Hindlimb muscle (tissue), 1 donor: ENCODE results near the gene ROBO2. TPM values are rescaled to one million over a fixed set of nuclear protein-coding genes. Genes with fewer than 3 reads are reported as not detected.

Experiments
- DNase-seq: peaks from one replicate; pipeline ENCODE4 v3.0.0-alpha.2; 2013
- polyA plus RNA-seq: library from polyadenylated mRNA; unstranded; fragments of 120-200 nt; gene quantifications from one replicate; pipeline ENCODE4 v1.2.1, GENCODE V29; 2013; ENCODE audit not compliant: insufficient read length

Gene ROBO2
- polyA plus RNA-seq, 1 donor = 2.9 TPM

DNA sequence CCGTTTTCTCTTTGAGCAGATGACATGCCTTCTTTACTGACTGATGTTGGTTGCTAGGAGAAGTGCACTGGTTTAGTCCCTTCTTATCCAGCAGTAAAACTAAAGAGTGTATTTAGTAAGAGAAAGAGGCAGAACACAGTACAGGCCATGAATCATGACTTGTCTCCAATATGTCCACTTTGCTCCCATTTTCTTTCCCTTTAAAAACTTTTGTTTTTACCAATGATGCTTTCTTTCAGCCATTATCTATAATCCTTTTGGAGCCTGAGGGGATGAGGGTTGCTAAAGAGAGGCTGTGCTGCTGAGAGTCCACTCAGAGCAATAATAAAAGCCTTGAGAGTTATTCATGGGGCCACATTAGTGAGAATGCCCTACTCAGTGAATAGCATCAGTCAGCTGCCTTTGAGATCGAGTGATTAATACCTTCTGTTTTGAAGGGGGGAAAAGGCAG lies 12.2 kb downstream of the ROBO2 start:
- no peak for DNase-seq

DNA sequence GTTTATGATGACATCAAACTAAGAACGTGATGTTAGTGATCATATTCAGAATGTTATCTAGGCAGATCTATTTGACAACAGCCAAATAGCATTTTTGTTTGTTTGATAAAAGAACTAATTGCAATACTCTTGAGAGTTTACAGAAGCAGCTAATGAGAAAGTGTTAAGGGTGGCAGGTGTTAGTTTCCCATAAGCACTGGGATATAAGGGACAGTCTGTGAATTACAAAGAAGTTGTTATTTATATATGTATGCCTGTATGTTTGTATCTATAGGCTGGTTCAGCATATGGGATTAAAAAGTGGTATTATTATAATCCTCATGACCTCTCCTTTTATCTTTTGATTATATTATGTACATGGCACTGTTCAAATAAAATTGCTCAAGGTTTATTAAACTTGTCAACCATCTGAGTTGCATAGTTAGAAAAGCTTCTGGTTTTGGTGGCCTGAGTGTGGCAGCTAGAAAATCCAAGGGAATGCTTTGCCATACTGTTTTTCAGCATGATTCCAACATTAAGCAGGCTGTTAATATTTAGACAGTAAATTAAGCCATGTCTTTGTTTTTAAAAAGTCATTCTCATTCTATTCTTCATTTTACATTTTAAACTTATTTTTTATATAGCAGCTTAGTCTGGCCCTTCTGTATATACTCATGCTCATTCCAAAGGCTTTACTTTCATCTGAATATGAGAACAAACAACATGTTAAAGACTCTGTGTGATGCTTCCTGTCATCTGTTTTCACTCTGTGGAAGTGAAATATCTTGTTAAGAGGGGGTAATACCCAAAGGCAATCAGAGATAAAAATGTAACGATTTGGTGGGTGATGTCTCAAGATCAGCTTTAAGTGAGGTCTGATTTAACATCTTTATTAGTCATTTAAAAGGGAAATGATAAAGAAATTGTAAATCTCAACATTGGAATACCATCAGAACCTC lies 13.1 kb downstream of the ROBO2 start:
- no peak for DNase-seq

DNA sequence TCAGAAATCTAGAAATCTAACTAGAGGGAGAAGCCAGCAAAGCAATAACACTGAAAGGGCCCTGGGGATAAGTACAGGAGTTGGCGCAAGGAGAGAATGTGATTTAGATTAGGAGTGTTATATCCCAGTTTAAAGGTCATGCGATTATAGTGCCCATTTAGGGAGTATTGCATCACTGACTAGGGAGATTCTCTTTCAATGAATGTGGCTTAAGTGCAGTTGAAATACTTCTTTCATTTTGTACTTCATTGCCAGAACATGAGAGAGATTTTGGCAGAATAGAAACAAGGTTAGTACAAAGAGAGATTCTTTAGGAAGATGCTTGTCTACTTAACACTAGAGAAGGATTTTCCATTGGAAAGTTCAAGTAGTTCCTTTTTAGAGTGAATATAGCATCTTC lies 13.9 kb downstream of the ROBO2 start:
- no peak for DNase-seq

DNA sequence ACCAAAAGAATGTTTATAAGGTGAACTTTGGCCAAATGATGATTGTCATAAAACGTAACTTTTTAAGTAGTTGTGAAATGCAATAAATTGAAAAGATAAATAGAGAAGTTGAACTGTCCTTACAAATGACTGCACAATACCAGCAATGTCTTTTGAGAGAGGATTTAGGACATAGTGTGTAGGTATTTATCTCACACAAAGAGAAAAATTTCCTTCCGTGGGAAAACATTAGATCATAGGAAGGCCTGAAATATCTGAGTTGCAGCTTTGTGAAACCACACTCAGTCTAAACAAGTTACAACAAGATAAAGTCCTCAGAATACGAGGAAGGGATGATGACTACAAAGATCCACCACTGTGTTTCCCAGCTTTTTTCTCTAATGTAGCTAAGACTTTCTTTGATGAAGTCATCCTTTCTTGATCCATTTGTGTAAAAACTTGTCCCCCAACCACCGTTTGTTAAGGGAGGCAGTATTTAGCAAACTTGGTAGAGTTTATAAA lies 16.0 kb downstream of the ROBO2 start:
- DNase-seq = no peak

DNA sequence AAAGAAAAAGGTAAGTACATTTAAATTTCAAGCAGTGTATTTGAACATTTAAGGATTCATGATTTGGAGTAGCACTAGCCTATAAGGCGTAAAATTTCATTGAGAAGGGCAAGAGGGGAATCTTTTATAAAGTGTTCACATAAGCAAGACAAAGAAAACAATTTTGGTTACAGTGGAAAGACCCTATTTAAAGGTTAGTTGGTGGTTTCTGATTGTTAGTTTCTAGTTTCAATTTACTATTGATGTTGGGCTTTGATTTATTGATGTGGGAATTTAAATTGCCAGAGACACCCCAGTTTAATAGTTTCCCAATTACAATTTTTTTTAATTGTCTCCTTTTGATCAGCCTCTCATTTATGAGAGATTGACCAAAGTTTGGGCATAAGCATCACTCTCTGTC lies 19.5 kb downstream of the ROBO2 start:
- no peak for DNase-seq

DNA sequence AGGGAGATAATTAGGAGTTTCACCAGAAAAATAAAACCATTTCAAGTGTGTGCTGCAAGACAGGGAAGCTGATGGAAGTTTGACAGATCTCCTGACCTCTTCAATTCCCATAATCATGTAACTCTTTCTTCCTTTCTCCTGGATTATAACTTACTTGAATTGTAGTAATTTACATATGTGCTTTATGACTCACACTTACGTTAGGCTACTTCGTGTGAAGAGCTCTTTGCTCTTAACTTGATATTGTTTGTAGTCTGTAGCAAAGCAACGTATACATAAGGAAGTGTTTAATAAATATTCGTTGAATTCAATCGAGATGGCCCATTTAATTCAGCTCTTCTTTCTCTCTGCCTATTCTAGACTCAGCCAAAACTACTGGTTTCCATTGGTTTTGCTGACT lies 23.5 kb downstream of the ROBO2 start:
- no peak for DNase-seq

DNA sequence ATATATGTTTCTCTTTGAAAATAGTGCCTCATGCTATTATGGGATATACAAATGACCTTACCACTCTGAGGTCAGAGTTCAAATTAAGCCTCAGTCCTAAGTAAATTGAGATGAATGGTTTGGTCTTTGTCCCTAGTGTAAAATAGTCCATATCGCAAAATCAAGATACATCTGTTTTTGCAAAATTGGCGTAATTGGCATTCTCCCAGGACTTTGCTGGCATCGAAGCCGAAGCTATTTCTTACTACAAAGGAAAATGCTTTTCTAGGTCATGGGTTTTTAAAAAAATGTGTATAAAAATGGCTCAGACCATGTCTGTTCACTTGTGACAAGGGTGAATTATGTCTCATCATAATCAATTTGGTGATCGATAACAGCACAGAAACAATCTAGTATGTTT lies 25.9 kb downstream of the ROBO2 start:
- no peak for DNase-seq

DNA sequence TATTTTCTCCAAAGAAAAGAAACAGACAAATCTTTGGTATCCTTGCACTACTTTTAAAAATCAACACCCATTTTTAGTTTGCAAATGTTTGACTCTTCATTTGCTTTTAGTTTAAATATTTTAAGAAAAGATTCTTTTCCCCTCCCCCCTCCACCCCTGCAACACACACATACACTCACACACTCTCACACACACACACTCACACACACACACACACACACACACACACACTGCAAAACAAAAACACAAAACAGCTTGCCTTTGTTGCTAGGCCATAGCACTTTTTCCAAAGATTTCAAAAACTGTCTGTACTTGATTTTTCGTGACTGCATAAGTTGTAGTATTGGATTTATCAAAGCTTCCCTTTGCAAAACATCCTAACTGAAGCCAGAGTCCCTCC lies 26.9 kb downstream of the ROBO2 start:
- no peak for DNase-seq

DNA sequence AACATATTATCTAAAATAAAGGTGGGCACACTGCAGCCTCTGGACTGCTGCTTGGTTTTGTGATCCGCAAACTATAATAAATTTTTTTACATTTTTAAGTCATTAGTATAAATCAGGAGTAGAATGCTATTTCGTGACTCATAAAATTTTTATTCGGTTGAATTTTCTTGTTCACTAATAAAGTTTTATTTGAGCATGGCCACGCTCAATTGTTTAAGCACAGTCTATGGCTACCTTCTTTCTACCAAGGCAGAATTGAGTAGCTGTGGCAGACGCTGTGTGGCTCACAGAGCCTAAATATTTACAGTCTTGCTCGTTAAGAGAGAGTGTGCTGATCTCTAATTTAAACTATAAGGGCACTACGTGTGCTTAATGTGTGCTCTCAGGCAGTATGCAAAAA lies 28.9 kb downstream of the ROBO2 start:
- no peak for DNase-seq

DNA sequence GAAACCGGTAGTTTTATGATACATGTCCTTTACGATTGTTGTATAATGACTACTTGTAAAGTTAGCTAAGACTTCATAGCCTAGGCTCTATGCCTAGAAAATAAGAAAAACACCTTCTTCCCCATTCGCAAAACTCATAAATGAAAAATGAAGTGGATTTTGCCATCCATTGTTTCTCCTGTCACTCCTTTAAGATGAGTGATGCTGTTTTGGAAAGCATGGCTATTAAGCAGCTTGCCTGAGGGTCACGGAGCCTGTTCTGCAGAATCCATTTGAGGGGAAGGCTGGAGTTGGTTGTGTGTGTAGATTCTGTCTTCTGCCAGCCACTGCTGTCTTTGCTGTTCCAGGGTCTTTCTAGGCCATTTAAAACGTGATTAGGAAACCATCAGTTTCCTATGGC lies 31.5 kb downstream of the ROBO2 start:
- no peak for DNase-seq

DNA sequence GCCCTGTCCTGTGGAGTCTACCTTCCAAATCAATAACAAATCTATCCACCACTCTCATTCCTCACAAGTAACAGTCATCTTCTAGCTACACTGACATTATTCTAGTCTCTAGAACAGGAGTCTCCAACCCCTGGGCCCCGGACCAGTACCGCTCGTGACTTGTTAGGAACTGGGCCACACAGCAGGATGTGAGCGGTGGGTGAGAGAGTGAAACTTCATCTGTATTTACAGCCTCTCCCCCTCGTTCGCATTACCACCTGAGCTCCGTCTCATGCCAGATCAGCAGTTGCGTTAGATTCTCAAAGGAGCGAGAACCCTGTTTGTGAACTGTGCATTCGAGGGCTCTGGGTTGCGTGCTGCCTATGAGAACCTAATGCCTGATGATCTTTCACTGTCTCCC lies 31.9 kb downstream of the ROBO2 start:
- DNase-seq = no peak

DNA sequence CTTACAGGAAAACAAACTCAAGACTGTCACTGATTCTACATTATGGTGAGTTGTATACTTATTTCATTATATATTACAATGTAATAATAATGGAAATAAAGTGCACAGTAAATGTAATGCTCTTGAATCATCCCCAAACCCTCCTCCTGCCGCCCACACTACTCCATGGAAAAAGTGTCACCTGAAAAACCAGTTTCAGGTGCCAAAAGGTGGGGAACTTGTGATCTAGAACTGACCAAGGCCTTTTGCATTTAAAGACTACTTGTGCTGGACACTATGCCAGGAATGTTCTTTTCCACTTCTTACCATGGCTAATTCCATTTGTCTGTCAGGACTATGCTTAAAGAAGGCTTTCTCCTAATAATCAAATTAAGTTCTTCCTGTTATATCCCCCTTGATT lies 32.3 kb downstream of the ROBO2 start:
- no peak for DNase-seq

DNA sequence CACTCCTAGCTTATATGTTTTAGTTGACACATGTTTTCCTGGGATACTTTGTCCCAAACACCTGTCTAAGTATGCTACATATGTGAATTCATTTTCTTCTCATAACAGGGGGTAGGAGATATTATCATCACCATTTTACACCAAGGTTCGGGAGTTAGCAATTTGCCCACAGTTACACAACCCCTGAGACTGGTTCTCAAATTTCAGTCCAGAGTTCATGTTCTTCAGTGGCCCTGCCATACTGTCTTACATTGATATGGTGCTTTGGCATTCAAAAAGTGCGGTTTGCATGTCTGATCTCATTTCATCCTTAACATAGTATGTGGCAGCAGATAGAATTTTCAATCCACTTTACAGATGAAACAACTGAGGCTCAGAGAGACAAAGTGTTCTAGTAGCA lies 38.4 kb downstream of the ROBO2 start:
- DNase-seq = no peak

DNA sequence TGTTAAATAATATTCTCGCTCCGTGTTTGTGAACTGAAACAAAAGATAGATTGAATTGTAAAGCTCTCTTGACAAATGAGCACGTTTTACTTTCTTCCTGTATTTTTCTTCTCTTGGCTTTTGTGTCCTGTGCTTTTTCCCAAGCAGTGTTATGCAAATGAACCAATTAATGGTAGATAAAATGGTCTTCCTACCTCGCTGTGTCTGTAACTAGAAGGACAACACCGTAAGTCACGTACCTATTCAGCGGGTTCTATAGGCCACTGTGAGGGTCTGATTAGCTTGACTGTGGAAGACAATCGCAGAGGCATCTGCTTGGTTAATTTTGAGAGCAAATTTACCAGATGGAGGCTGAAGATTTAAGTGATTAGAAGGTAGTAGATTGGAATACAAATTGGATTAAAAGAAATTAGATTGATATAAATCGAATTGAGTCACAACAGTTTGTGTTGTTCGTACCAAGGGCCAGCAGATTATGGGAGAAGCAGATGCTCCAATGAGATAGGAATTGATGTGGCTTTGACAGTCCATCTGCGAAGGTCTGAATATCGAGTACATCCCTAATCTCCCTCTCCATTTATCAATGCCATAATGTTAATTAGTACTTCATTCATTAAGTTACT lies 40.2 kb downstream of the ROBO2 start:
- DNase-seq = no peak

DNA sequence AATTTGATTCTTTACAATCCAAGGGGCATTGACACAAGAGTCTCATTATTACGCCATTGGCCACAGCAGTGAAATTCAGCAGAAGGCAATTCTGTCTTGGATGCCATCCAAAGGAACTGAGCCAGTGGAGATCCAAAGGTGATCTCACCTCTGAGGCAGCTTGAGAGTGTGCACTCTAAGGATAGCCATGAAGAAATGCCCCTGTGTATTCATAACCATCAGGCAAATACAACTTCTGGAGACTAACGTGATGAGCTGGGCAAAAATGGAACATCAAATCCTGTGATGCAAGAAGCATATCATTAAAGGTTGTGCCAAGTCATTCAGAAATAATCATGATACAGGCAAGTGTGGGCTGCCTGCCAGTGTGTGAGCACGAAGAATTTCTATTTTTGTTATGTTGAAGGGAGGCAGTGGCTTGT lies 41.4 kb downstream of the ROBO2 start:
- no peak for DNase-seq

DNA sequence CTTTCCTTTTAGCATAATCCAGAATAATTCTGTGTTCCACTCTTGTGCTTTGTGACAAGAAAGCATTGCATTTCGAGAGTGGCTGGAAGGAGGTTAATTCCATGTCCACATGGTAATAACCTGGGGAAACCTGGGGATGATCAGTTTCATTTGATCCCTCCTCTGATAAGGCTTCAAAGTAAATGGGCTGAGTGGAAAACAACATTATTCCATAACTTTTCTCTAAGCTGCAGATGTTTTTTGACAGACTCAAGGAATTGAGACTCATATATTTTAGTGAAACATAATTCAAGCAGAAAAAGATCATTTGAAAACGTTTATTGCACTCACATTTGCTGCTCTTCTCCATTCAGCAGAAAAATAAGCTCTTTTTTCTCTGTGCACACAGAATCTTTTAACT lies 44.6 kb downstream of the ROBO2 start:
- DNase-seq = no peak

DNA sequence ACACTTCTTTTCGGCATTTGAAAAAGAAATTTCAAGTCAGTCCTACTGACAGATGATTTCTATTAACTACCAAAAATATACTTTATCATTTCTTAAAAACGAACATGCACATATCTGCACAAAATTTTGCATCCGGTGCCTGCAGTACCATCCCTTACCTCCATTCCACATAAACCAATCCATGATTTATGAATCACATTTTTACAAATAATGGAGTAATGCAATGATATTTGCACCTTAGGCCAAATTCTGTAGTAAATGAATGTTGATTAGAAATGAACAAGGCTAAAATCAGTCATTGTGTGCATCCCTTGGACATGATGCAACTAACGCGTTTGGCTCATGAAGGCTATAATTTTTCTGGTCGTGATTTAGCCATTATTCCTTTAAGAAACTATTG lies 46.5 kb downstream of the ROBO2 start:
- DNase-seq = no peak

DNA sequence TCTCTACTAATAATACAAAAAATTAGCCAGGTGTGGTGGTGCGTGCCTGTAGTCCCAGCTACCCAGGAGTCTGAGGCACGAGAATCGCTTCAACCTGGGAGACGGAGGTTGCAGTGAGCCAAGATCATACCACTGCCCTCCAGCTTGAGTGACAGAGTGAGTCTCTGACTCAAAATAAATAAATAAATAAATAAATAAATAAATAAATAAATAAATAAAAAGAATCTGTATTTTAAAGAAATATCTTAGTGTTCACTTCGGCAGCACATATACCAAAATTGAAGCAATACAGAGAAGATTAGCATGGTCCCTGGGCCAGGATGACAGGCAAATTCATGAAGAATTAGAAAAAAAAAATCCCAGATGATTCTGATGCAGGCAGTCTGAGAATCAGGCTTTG lies 51.9 kb downstream of the ROBO2 start:
- DNase-seq = no peak

DNA sequence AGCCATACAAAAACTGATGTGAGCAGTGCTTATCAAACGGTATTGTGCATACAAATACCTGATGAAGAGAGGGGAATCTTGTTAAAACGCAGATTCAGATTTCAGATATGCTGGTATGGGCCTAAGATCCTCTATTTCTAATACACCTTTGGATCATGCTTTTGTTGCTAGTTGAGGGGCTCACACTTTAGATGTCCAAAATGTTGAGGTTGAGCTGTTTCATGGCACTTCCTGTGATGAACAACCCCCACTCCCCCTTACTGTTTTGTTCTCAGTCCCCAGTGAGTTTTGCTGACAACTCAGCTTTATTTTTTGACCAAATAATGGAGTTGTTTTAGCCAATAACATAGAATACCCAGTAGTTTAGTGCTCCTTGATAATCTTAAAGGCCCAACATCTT lies 53.2 kb downstream of the ROBO2 start:
- DNase-seq = no peak

DNA sequence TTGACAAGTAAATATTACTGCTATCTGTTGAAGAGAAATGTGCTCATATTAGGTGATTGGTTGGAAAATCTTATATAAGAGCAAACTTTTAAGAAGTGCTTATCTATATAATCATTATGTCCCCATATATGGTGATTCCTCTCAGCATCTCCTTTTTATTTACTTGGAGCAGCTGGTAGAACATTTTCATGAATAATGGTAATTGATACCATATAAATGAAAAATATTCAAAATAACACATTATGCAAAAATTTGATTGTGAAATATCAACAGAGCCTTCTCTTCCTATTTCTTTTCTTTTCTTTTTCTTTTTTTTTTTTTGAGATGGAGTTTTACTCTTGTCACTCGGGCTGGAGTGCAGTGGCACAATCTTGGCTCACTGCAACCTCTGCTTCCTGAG lies 56.2 kb downstream of the ROBO2 start:
- DNase-seq = no peak

DNA sequence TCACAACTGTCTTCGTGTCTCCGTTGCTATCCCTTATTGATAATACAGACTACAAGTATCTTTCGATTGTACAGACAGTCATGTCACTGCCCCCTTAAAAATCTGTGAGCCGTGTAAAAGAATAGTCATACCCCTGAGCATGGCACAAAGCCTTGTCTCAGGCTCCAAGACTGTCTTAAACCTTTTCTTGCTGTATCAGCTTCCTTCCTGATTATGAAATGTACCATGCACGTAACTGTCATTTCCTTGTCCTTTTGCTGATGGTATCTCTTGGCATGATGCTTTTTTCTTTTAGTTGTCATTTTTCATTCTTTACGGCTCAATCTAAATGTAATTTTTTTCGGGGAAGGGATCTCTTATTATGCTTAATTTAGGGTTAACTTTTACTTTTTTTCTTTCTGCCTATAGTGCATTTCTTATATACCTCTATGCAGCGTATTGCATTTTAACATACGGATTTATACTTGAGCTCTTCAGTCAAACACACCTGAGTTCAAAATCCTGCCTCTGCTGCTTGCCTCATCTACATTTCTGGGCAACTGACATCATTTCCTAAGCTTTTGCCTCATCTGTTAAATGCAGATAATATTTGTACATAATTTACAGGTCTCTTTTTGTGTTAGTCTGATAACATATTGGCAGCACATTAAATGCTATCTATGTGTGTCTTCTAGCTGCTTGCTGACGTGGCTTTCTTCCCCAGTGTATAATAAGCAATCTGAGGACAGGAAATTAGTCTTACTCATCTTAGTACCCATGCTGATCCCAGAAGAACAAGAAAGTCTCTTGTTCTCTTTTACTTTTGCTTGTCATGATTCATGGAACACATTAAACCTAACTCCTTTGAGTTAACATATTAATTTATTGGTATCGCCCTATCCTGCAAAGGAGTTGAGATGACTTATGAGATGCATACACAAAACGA lies 57.3 kb downstream of the ROBO2 start:
- DNase-seq = no peak

DNA sequence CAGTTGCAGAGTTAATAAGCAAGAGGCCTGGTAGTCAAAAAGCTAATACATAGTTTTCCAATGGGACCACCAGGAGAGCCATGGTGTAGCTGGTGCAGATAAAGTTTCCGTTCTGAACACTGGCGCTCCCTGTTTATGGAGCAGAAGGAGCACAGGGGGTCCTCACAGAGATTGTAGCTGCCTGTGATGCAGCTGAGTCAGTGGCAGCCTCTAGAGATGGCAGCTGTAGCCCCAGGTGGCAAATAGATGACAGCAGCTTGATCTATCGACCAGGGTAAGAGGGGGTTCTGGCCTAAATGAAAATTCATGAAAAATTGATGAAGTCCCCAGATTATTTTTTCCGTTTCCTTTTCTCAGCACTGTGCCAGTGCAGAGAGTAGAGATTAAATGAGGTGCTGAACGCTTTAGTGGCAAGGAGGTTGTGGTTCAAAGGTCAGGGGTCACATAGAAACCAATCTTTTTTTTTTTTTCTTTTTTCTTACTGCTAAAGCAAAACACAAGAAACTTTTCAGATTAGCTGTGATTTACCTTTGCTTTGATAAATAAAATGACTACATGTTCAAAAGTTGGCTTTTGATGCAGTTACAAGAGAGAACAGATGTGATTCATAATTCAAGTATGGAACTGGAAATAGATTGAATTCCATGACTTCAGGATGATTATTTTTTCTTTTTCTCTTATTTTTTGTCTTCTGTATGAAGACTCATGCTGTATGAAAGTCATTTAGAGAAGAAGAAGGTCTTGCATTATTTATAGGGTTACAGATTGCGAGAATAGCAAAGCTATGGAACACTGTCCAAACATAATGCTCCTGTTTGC lies 63.3 kb downstream of the ROBO2 start:
- no peak for DNase-seq
